Loucy (cell line): ENCODE results near the gene CC2D1A.

Experiments
- H2AFZ ChIP-seq: fragments of 200-600 bp; sonication (generic); 2 replicates; pipeline ENCODE4 v1.6.0; 2016; ENCODE audit warnings: antibody characterized with exemption, mild to moderate bottlenecking, low read length, moderate library complexity
- H3F3A ChIP-seq: fragments of 200-600 bp; 2 replicates; pipeline ENCODE4 v1.6.0; 2016; ENCODE audit warnings: antibody characterized with exemption, low read depth, mild to moderate bottlenecking
- H3K27me3 ChIP-seq: fragments of 200-600 bp; sonication (generic); 2 replicates; pipeline ENCODE4 v1.6.1; 2014; ENCODE audit warnings: low read length, mild to moderate bottlenecking; ENCODE audit not compliant: insufficient read depth, poor library complexity, severe bottlenecking
- H3K36me3 ChIP-seq: fragments of 200-600 bp; sonication (generic); 2 replicates; pipeline ENCODE4 v1.6.1; 2016; ENCODE audit warnings: low read length; ENCODE audit not compliant: insufficient read depth
- H3K4me1 ChIP-seq: fragments of 200-600 bp; sonication (generic); 2 replicates; pipeline ENCODE4 v1.5.1; 2014; ENCODE audit warnings: low read length, mild to moderate bottlenecking; ENCODE audit not compliant: insufficient read depth, poor library complexity, severe bottlenecking
- H3K4me2 ChIP-seq: fragments of 200-600 bp; sonication (generic); 2 replicates; pipeline ENCODE4 v1.6.0; 2014; ENCODE audit warnings: antibody characterized with exemption, low read length, low read depth, mild to moderate bottlenecking; ENCODE audit not compliant: poor library complexity, severe bottlenecking
- H3K4me3 ChIP-seq: fragments of 200-600 bp; sonication (generic); 2 replicates; pipeline ENCODE4 v1.5.1; 2014; ENCODE audit warnings: low read length, mild to moderate bottlenecking, mixed read lengths; ENCODE audit not compliant: poor library complexity, severe bottlenecking
- H3K79me2 ChIP-seq: fragments of 200-600 bp; sonication (generic); 2 replicates; pipeline ENCODE4 v1.6.1; 2014; ENCODE audit warnings: low read length; ENCODE audit not compliant: insufficient read depth
- H3K9ac ChIP-seq: fragments of 200-600 bp; sonication (generic); 2 replicates; pipeline ENCODE4 v1.6.0; 2014; ENCODE audit warnings: mild to moderate bottlenecking, low read depth, low read length, moderate library complexity; ENCODE audit not compliant: poor library complexity, severe bottlenecking
- H3K9me2 ChIP-seq: fragments of 200-600 bp; sonication (generic); replicated peaks from 2 replicates; pipeline ENCODE4 v1.6.1; 2016; ENCODE audit warnings: low read depth, low read length, mixed read lengths
- H3K9me3 ChIP-seq: fragments of 200-600 bp; sonication (generic); 2 replicates; pipeline ENCODE4 v1.6.1; 2014; ENCODE audit warnings: mild to moderate bottlenecking, antibody characterized with exemption, low read length, low read depth; ENCODE audit not compliant: insufficient read depth
- H4K20me1 ChIP-seq: fragments of 200-600 bp; sonication (generic); 2 replicates; pipeline ENCODE4 v1.6.0; 2014; ENCODE audit warnings: antibody characterized with exemption, low read length, mild to moderate bottlenecking; ENCODE audit not compliant: insufficient read depth, poor library complexity, severe bottlenecking
- CTCF ChIP-seq: fragments of 200-600 bp; sonication (generic); conservative IDR thresholded peaks from 2 replicates; pipeline ENCODE4 v1.5.1; 2014; ENCODE audit warnings: mild to moderate bottlenecking, antibody characterized with exemption, low read length
- EZH2phosphoT487 ChIP-seq: fragments of 200-600 bp; IDR thresholded peaks from 2 replicates; pipeline ENCODE4 v1.6.1; 2018; ENCODE audit warnings: antibody characterized with exemption, mild to moderate bottlenecking, moderate library complexity, borderline replicate concordance

CC2D1A gene

GRCh38 chr19:13890136-13890535 is 15.9 kb upstream of the CC2D1A start:
- no peak overlapping the region for H2AFZ ChIP-seq
- peaks cover 28% of the 10 kb centered on the region; the same call in 1 of the 2 replicates for H3K36me3 ChIP-seq
- no peaks in the 10 kb centered on the region for H3F3A ChIP-seq
- no peak for TF ChIP-seq CTCF
- no peak for TF ChIP-seq EZH2phosphoT487
- no peaks in the 10 kb centered on the region for H4K20me1 ChIP-seq
- H3K9ac ChIP-seq: no peak overlapping the region
- H3K27me3 ChIP-seq: no peaks in the 10 kb centered on the region
- no peak overlapping the region for H3K4me2 ChIP-seq
- H3K4me1 ChIP-seq: no peaks in the 10 kb centered on the region
- no peaks in the 10 kb centered on the region for H3K9me3 ChIP-seq
- no peaks in the 10 kb centered on the region for H3K79me2 ChIP-seq
- H3K9me2 ChIP-seq: no peaks in the 10 kb centered on the region
- H3K4me3 ChIP-seq: no peak overlapping the region

GRCh38 chr19:13892870-13893269 is 13.1 kb upstream of the CC2D1A start:
- H3K79me2 ChIP-seq: peaks cover 8% of the 10 kb centered on the region
- TF ChIP-seq CTCF: no peak
- TF ChIP-seq EZH2phosphoT487: no peak
- H3K4me1 ChIP-seq: no peaks in the 10 kb centered on the region
- no peaks in the 10 kb centered on the region for H4K20me1 ChIP-seq
- no peak overlapping the region for H3K4me3 ChIP-seq
- H3K36me3 ChIP-seq: peaks cover 28% of the 10 kb centered on the region; the same call in 1 of the 2 replicates
- no peak overlapping the region for H2AFZ ChIP-seq
- H3K9me3 ChIP-seq: no peaks in the 10 kb centered on the region
- H3K9me2 ChIP-seq: no peaks in the 10 kb centered on the region
- H3K27me3 ChIP-seq: no peaks in the 10 kb centered on the region
- no peak overlapping the region for H3K9ac ChIP-seq
- H3F3A ChIP-seq: no peaks in the 10 kb centered on the region
- H3K4me2 ChIP-seq: no peak overlapping the region

GRCh38 chr19:13894552-13894951 is 11.4 kb upstream of the CC2D1A start:
- no peak overlapping the region for H3K4me3 ChIP-seq

More at GRCh38 chr19:13894552-13894951, 11.4 kb upstream of the CC2D1A start:
- Histone ChIP-seq H3K36me3 (peaks cover 22% of the 10 kb centered on the region; the same call in 1 of the 2 replicates), H3F3A (no peaks in the 10 kb centered on the region), H3K9me2 (no peaks in the 10 kb centered on the region), H3K79me2 (peaks cover 21% of the 10 kb centered on the region), H3K4me2 (no peak overlapping the region), H3K4me1 (peaks cover 7% of the 10 kb centered on the region), H3K27me3 (no peaks in the 10 kb centered on the region), H3K9me3 (no peaks in the 10 kb centered on the region), H4K20me1 (no peaks in the 10 kb centered on the region), H3K9ac (no peak overlapping the region), H2AFZ (no peak overlapping the region)
- TF ChIP-seq EZH2phosphoT487 (no peak), CTCF (no peak)
